Measurements from ENCODE around the gene TMEM250. TPM values are rescaled to one million over a fixed set of nuclear protein-coding genes. Genes with fewer than 3 reads are reported as not detected.

TMEM250 gene
- polyA plus RNA-seq, 2 donors = 13.6 to 25.7 TPM

DNA sequence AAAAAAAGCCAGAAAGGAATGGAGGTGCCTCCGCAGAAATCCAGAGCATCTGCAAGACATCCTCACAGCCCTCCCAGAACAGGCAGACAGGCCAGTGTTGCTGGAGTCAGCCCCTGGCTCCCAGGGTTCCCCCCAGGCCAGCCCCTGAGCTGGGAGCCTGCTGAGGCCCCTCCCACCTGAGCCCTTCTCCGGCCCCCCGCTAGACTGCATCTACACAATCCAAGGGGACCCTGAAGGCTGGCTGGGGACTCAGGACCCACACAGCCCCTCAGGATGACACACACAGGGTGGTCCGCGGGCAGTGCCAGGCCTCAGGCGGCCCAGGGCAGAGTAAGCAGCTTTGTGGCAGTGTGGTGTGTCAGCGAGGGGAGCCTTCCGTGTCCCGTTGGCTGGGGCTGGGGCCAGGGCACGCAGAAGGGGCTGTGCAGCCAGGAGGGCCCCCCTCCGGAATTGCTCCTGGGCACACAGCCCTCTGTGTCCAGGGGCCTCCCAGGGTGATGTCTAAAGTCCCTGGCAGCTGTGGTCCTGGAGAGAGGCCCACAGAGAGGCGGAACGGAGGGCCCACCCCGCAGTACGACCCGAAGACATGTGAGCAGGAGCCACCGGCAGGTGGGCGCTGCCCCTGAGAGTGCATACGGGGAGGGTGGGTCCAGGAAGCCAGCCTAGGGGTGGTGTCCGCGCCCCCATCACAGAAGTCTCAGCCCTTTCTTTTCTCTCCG is 2.9 kb downstream of the TMEM250 start:
- H3K4me3 ChIP-seq (ENCODE audit: low read depth in 1 of 2, low read length in 2 of 2) = no peak overlapping the region
- peaks cover 5 to 21% of the 10 kb centered on the region in 2 donors for H3K36me3 ChIP-seq (ENCODE audit: control insufficient read depth in 2 of 2, insufficient read depth in 2 of 2, low read length in 1 of 2)
- 88 to 92% methylated on average over 22 of the region's 22 CpGs for WGBS, 2 donors
- no peak overlapping the region for H3K27ac ChIP-seq (ENCODE audit: low read depth in 2 of 2, low read length in 1 of 2)
- H3K9me3 ChIP-seq (ENCODE audit: control insufficient read depth in 2 of 2, insufficient read depth in 1 of 2, low read depth in 1 of 2, low read length in 1 of 2) = no peaks in the 10 kb centered on the region
- peaks cover 7 to 22% of the 10 kb centered on the region in 2 donors for H3K4me1 ChIP-seq (ENCODE audit: control insufficient read depth in 2 of 2, insufficient read depth in 2 of 2, low read length in 1 of 2)
- H3K27me3 ChIP-seq (ENCODE audit: control insufficient read depth in 1 of 2, insufficient read depth in 2 of 2, low read length in 2 of 2) = no peaks in the 10 kb centered on the region

DNA sequence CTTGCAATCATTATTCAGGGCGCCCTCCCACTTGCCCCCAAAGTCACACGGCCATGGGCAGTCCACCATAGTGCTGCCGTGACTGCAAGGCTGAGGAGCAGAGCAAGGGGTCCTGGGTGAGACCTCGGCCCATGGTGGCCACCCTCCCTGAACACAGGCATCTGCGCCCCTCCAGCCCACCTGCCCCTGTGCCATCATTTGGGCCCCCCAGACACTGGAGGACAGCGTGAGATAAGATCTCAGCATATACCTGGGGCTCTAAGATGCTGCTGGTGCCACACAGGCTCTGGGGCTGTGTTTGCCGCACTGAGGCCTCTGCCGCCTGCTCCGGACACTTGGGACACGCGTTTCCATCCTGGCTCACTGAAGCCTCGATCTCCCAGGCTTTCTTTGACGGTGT is 3.5 kb downstream of the TMEM250 start:
- H3K36me3 ChIP-seq (ENCODE audit: control insufficient read depth in 2 of 2, insufficient read depth in 2 of 2, low read length in 1 of 2) = peaks cover 5 to 21% of the 10 kb centered on the region in 2 donors
- WGBS, 2 donors = 92% methylated on average over 13 of the region's 13 CpGs

DNA sequence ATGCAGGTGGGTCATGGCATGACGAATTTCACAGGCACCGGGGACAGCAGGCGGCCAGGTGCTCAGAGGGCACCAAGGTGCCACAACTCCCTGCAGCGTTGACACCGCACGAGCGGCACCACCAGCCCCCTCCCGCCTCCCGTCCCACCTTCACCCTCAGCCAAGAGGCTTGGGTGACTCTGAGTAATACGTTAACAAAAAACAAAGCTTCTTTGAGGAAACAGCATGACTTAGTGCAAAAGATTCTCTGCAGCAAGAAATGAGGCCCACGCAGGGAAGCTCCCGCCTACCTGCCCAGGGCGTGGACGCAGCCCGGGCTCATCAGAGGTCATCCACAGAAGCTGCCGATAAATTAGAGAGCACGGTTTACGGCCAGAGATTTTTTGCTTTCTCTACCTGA is 4.1 kb downstream of the TMEM250 start:
- no peaks in the 10 kb centered on the region for H3K9me3 ChIP-seq (ENCODE audit: control insufficient read depth in 2 of 2, insufficient read depth in 1 of 2, low read depth in 1 of 2, low read length in 1 of 2)
- WGBS, 2 donors = 86 to 92% methylated on average over 18 of the region's 18 CpGs
- peaks cover 5 to 21% of the 10 kb centered on the region in 2 donors for H3K36me3 ChIP-seq (ENCODE audit: control insufficient read depth in 2 of 2, insufficient read depth in 2 of 2, low read length in 1 of 2)
- no peak overlapping the region for H3K4me3 ChIP-seq (ENCODE audit: low read depth in 1 of 2, low read length in 2 of 2)
- H3K4me1 ChIP-seq (ENCODE audit: control insufficient read depth in 2 of 2, insufficient read depth in 2 of 2, low read length in 1 of 2) = peaks cover 12 to 23% of the 10 kb centered on the region in 2 donors
- H3K27ac ChIP-seq (ENCODE audit: low read depth in 2 of 2, low read length in 1 of 2) = no peak overlapping the region
- H3K27me3 ChIP-seq (ENCODE audit: control insufficient read depth in 1 of 2, insufficient read depth in 2 of 2, low read length in 2 of 2) = no peaks in the 10 kb centered on the region

More for the DNA sequence above, 3.5 kb downstream of the TMEM250 start:
- Histone ChIP-seq H3K4me1 (ENCODE audit: control insufficient read depth in 2 of 2, insufficient read depth in 2 of 2, low read length in 1 of 2) (peaks cover 11 to 20% of the 10 kb centered on the region in 2 donors), H3K4me3 (ENCODE audit: low read depth in 1 of 2, low read length in 2 of 2) (no peak overlapping the region), H3K9me3 (ENCODE audit: control insufficient read depth in 2 of 2, insufficient read depth in 1 of 2, low read depth in 1 of 2, low read length in 1 of 2) (no peaks in the 10 kb centered on the region), H3K27me3 (ENCODE audit: control insufficient read depth in 1 of 2, insufficient read depth in 2 of 2, low read length in 2 of 2) (no peaks in the 10 kb centered on the region), H3K27ac (ENCODE audit: low read depth in 2 of 2, low read length in 1 of 2) (no peak overlapping the region)

DNA sequence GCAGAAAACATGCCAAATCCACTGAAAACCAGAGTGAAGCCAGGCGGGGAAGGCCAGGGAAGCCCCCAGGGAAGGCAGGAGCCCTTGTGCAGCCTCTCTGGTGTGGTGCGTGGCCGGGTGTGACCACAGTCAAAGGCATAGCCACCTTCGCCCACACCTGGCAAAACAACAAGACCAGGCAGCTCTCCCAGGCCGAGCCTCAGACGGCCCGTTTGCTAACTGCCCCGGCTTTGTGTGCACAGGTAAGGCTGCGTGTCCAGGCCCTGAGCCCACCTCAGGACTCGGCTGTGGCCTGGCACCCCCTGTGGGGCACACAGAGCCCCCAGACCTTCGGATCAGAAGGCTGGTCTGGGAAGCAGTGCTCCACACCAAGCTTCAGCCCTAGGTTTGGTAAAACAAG is 6.1 kb downstream of the TMEM250 start:
- Histone ChIP-seq H3K4me3 (ENCODE audit: low read depth in 1 of 2, low read length in 2 of 2) (no peak overlapping the region), H3K36me3 (ENCODE audit: control insufficient read depth in 2 of 2, insufficient read depth in 2 of 2, low read length in 1 of 2) (peaks cover 5 to 21% of the 10 kb centered on the region in 2 donors), H3K27ac (ENCODE audit: low read depth in 2 of 2, low read length in 1 of 2) (no peak overlapping the region), H3K9me3 (ENCODE audit: control insufficient read depth in 2 of 2, insufficient read depth in 1 of 2, low read depth in 1 of 2, low read length in 1 of 2) (no peaks in the 10 kb centered on the region), H3K4me1 (ENCODE audit: control insufficient read depth in 2 of 2, insufficient read depth in 2 of 2, low read length in 1 of 2) (peaks cover 10 to 34% of the 10 kb centered on the region in 2 donors), H3K27me3 (ENCODE audit: control insufficient read depth in 1 of 2, insufficient read depth in 2 of 2, low read length in 2 of 2) (no peaks in the 10 kb centered on the region)
- 62 to 70% methylated on average over 11 of the region's 11 CpGs for WGBS, 2 donors

DNA sequence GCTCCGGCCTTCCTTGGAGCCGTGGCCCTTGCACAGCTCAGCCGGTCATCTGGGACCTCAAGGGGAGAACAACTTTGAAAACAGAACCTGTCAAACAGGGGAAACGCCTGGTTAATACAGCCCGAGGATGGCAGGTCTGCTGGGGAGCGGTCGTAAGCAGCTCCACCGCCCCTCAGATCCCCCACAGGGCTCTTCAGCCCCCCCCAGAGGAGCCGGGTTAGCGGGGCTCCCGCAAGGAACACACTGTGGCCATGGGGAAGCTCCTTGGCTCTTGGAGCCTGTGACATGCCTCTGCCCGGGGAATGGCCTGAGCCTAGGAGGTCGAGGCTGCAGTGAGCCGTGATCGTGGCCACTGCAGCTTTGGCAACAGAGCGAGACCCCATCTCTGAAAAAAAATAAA is 6.8 kb downstream of the TMEM250 start:
- Histone ChIP-seq H3K27me3 (ENCODE audit: control insufficient read depth in 1 of 2, insufficient read depth in 2 of 2, low read length in 2 of 2) (no peaks in the 10 kb centered on the region), H3K9me3 (ENCODE audit: control insufficient read depth in 2 of 2, insufficient read depth in 1 of 2, low read depth in 1 of 2, low read length in 1 of 2) (no peaks in the 10 kb centered on the region), H3K27ac (ENCODE audit: low read depth in 2 of 2, low read length in 1 of 2) (no peak overlapping the region), H3K4me3 (ENCODE audit: low read depth in 1 of 2, low read length in 2 of 2) (no peak overlapping the region), H3K36me3 (ENCODE audit: control insufficient read depth in 2 of 2, insufficient read depth in 2 of 2, low read length in 1 of 2) (peaks cover 5 to 19% of the 10 kb centered on the region in 2 donors), H3K4me1 (ENCODE audit: control insufficient read depth in 2 of 2, insufficient read depth in 2 of 2, low read length in 1 of 2) (peaks cover 5 to 35% of the 10 kb centered on the region in 2 donors)
- 69 to 73% methylated on average over 16 of the region's 16 CpGs for WGBS, 2 donors

DNA sequence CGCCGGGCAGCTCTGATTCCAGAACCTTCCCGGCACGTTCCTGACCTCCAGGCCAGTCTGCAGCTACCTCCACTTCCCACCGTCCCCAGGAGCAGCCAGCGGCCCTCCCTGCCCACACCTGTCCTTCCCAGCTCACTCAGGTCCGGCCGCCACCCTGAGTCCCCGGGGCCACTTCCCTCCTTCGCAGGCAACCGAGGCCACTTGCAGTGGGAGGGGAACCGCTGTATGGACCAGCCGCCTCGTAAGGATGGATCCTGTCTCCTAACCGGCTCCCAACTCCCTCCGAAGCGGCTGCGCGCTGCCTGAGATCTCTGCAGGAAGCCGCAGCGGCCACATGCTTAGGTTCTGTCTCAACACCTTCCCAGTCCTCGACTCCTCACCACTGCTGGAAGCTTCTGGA is 7.5 kb downstream of the TMEM250 start:
- Histone ChIP-seq H3K36me3 (ENCODE audit: control insufficient read depth in 2 of 2, insufficient read depth in 2 of 2, low read length in 1 of 2) (peaks cover 5 to 12% of the 10 kb centered on the region in 2 donors), H3K9me3 (ENCODE audit: control insufficient read depth in 2 of 2, insufficient read depth in 1 of 2, low read depth in 1 of 2, low read length in 1 of 2) (no peaks in the 10 kb centered on the region), H3K4me1 (ENCODE audit: control insufficient read depth in 2 of 2, insufficient read depth in 2 of 2, low read length in 1 of 2) (peaks cover 5 to 38% of the 10 kb centered on the region in 2 donors), H3K27ac (ENCODE audit: low read depth in 2 of 2, low read length in 1 of 2) (peak overlapping the region in 1 of 2 donors; percentile 8), H3K27me3 (ENCODE audit: control insufficient read depth in 1 of 2, insufficient read depth in 2 of 2, low read length in 2 of 2) (no peaks in the 10 kb centered on the region), H3K4me3 (ENCODE audit: low read depth in 1 of 2, low read length in 2 of 2) (no peak overlapping the region)
- 89 to 94% methylated on average over 22 of the region's 22 CpGs for WGBS, 2 donors

DNA sequence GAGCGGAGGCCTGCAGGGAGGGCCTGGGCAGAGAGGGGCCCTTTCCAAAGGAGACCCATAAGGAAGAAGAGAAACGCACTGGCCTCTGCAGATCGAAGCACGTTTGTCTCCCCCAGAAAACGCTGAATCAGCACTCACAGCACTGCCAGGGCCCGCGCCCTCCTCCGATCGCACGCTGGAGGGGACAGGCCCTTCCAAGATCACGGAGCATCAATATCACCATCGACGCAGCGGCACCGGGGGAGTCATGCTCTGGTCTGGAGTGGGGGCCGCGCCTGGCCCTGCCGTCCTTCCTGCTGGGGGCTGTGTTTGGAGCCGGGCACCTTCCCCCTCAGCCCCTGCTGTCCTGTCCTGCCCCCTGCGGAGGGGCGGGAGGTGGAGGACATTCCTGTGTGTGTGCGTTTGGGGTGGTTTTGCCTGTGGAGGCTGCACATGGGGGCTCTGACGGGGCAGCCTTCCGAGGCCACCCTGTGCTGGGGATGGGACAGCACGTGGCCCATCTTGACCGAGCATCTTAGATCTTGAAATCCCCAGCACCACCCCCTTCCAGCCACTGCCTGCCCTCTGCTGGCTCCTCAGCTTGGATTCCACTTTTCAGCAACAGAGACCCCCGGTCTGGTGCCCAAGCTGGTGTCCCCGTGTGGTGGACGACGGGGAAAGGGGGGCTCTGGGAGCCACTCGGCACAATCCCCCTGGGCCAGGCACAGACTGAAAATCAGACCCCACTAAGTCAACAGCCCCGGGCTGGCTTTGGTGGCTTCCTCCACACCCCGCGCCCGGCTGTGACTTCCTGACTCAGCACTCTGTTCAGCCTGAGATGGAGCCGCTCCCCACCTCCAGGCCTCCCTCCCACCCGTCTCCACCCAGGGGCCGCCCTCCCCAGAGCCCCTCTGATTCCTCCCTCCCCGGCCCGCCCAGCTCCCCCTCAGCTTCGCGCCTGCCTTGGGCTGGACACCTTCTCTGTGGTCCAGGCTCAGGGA is 8.3 kb downstream of the TMEM250 start:
- Histone ChIP-seq H3K9me3 (ENCODE audit: control insufficient read depth in 2 of 2, insufficient read depth in 1 of 2, low read depth in 1 of 2, low read length in 1 of 2) (peaks cover 0 to 1% of the 10 kb centered on the region in 2 donors), H3K27ac (ENCODE audit: low read depth in 2 of 2, low read length in 1 of 2) (peak overlapping the region; percentile 39 to 66), H3K4me3 (ENCODE audit: low read depth in 1 of 2, low read length in 2 of 2) (peak overlapping the region in 1 of 2 donors; percentile 38), H3K36me3 (ENCODE audit: control insufficient read depth in 2 of 2, insufficient read depth in 2 of 2, low read length in 1 of 2) (peaks cover 5% of the 10 kb centered on the region in 2 donors), H3K27me3 (ENCODE audit: control insufficient read depth in 1 of 2, insufficient read depth in 2 of 2, low read length in 2 of 2) (no peaks in the 10 kb centered on the region), H3K4me1 (ENCODE audit: control insufficient read depth in 2 of 2, insufficient read depth in 2 of 2, low read length in 1 of 2) (peaks cover 5 to 41% of the 10 kb centered on the region in 2 donors)
- 18 to 21% methylated on average over 41 to 42 of the region's 42 CpGs for WGBS, 2 donors

DNA sequence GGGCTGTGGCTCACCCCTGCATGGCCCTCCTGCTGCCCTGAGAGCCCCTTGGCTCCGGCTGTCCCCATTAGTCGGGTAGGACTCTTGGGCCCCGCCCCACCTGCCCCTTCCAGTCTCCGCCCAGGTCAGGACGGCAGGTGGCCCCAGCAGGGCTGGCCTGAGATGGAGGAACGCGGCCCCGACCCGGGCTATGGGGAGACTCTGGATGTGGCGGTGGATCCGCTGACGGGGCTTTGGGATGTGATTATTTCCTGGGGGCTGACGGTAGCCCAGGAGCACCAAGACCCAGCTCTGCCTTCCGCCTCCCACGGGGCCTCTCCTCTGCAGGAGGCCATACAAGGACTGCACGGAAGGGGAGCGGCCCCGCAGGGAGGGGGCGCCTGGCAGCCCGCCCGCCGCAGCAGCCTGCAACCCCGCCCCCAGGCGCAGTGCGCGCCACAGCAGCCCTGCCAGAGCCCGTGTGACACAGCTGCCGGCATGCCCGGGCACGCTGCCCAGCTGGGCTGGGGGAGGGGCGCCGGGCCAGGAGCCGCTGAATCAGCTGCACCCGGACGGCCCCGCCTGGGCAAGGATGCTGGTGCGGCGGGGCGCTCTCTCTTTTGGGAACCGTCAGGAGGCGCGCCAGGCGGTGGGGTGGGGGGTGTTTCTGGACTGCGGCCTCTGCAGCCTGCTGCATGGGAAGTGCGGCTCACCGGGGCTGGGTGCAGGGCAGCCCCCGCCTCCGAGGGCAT is 9.2 kb downstream of the TMEM250 start:
- Histone ChIP-seq H3K27me3 (ENCODE audit: control insufficient read depth in 1 of 2, insufficient read depth in 2 of 2, low read length in 2 of 2) (no peaks in the 10 kb centered on the region), H3K9me3 (ENCODE audit: control insufficient read depth in 2 of 2, insufficient read depth in 1 of 2, low read depth in 1 of 2, low read length in 1 of 2) (peaks cover 0 to 3% of the 10 kb centered on the region in 2 donors), H3K36me3 (ENCODE audit: control insufficient read depth in 2 of 2, insufficient read depth in 2 of 2, low read length in 1 of 2) (no peaks in the 10 kb centered on the region), H3K27ac (ENCODE audit: low read depth in 2 of 2, low read length in 1 of 2) (peak overlapping the region; percentile 88 to 93), H3K4me1 (ENCODE audit: control insufficient read depth in 2 of 2, insufficient read depth in 2 of 2, low read length in 1 of 2) (peaks cover 8 to 43% of the 10 kb centered on the region in 2 donors), H3K4me3 (ENCODE audit: low read depth in 1 of 2, low read length in 2 of 2) (peak overlapping the region; percentile 29 to 38)
- WGBS, 2 donors = 1% methylated on average over 37 to 48 of the region's 48 CpGs
